ENCODE results near the gene CAP2. TPM values are rescaled to one million over a fixed set of nuclear protein-coding genes. Genes with fewer than 3 reads are reported as not detected.

The CAP2 gene
- total and polyA plus RNA-seq, 8 donors: 2.7 to 4.0 (median 3.5) TPM

- Histone ChIP-seq H3K4me3 (no peak overlapping the region), H3K27me3 (no peaks in the 10 kb centered on the region), H3K9me3 (no peaks in the 10 kb centered on the region), H3K4me1 (no peaks in the 10 kb centered on the region), H3K27ac (no peak overlapping the region), H3K36me3 (no peaks in the 10 kb centered on the region)
- 62 to 69% methylated on average over 4 of the region's 4 CpGs for WGBS, 2 donors
- FAIRE-seq: no peak
- no peak for TF ChIP-seq CTCF (IDR thresholded peaks at IDR 0.05)
- no peak for ATAC-seq
- intact Hi-C loops (cut with DNase I): no loop called here
- no peak for DNase-seq
Observed at GRCh38 chr6:17497535-17498095, 104.2 kb downstream of the CAP2 start.

GRCh38 chr6:17501442-17501841, 108.0 kb downstream of the CAP2 start:
- DNase-seq (no peak), FAIRE-seq (no peak), ATAC-seq (no peak)
- Histone ChIP-seq H3K27me3 (no peaks in the 10 kb centered on the region), H3K4me3 (no peak overlapping the region), H3K36me3 (no peaks in the 10 kb centered on the region), H3K4me1 (no peaks in the 10 kb centered on the region), H3K9me3 (no peaks in the 10 kb centered on the region), H3K27ac (no peak overlapping the region)
- 82 to 83% methylated on average over 3 of the region's 3 CpGs for WGBS, 2 donors
- TF ChIP-seq CTCF (IDR thresholded peaks at IDR 0.05): no peak
- intact Hi-C loops (cut with DNase I): no loop called here

GRCh38 chr6:17501982-17502704, 108.7 kb downstream of the CAP2 start:
- DNase-seq: no peak
- H3K4me1 ChIP-seq: no peaks in the 10 kb centered on the region
- no peaks in the 10 kb centered on the region for H3K9me3 ChIP-seq
- no peak for ATAC-seq
- H3K27ac ChIP-seq: no peak overlapping the region
- no peaks in the 10 kb centered on the region for H3K36me3 ChIP-seq
- no peak for FAIRE-seq
- no peaks in the 10 kb centered on the region for H3K27me3 ChIP-seq
- 89% methylated on average over 3 of the region's 3 CpGs for WGBS, 2 donors
- intact Hi-C loops (cut with DNase I): no loop called here
- TF ChIP-seq CTCF (IDR thresholded peaks at IDR 0.05): no peak
- H3K4me3 ChIP-seq: no peak overlapping the region

GRCh38 chr6:17503051-17503450, 109.7 kb downstream of the CAP2 start:
- no peak overlapping the region for H3K4me3 ChIP-seq
- no peak for DNase-seq
- no peak for TF ChIP-seq CTCF (IDR thresholded peaks at IDR 0.05)
- FAIRE-seq: no peak
- no peak for ATAC-seq
- no peaks in the 10 kb centered on the region for H3K4me1 ChIP-seq
- no peak overlapping the region for H3K27ac ChIP-seq
- no peaks in the 10 kb centered on the region for H3K27me3 ChIP-seq
- intact Hi-C loops (cut with DNase I): no loop called here
- H3K36me3 ChIP-seq: no peaks in the 10 kb centered on the region
- H3K9me3 ChIP-seq: no peaks in the 10 kb centered on the region
- 98 to 99% methylated on average over 7 of the region's 7 CpGs for WGBS, 2 donors

GRCh38 chr6:17504005-17504404, 110.6 kb downstream of the CAP2 start:
- intact Hi-C loops (cut with DNase I): no loop called here
- H3K27ac ChIP-seq: no peak overlapping the region
- no peak for TF ChIP-seq CTCF (IDR thresholded peaks at IDR 0.05)
- no peaks in the 10 kb centered on the region for H3K36me3 ChIP-seq
- 60 to 78% methylated on average over 1 of the region's 1 CpG for WGBS, 2 donors
- H3K4me1 ChIP-seq: no peaks in the 10 kb centered on the region
- H3K4me3 ChIP-seq: no peak overlapping the region
- H3K27me3 ChIP-seq: no peaks in the 10 kb centered on the region
- H3K9me3 ChIP-seq: no peaks in the 10 kb centered on the region
- ATAC-seq: no peak
- FAIRE-seq: no peak
- no peak for DNase-seq
